Rectal smooth muscle tissue (tissue), 1 donor: ENCODE results near the gene PTPRM.

Experiments used
- H3K27ac ChIP-seq: one replicate; pipeline ENCODE4 v1.7.0; 2013; ENCODE audit warnings: low read depth, low read length, inconsistent platforms
- H3K27me3 ChIP-seq: one replicate; pipeline ENCODE4 v1.7.0; 2013; ENCODE audit warnings: low read length; ENCODE audit not compliant: control insufficient read depth, insufficient read depth
- H3K36me3 ChIP-seq: one replicate; pipeline ENCODE4 v1.7.0; 2013; ENCODE audit warnings: low read length; ENCODE audit not compliant: control insufficient read depth, insufficient read depth
- H3K4me1 ChIP-seq: one replicate; pipeline ENCODE4 v1.7.0; 2013; ENCODE audit warnings: low read length; ENCODE audit not compliant: control insufficient read depth, insufficient read depth
- H3K4me3 ChIP-seq: one replicate; pipeline ENCODE4 v1.7.0; 2013; ENCODE audit warnings: low read length
- H3K9ac ChIP-seq: one replicate; pipeline ENCODE4 v1.7.0; 2013; ENCODE audit warnings: low read length

PTPRM gene

DNA sequence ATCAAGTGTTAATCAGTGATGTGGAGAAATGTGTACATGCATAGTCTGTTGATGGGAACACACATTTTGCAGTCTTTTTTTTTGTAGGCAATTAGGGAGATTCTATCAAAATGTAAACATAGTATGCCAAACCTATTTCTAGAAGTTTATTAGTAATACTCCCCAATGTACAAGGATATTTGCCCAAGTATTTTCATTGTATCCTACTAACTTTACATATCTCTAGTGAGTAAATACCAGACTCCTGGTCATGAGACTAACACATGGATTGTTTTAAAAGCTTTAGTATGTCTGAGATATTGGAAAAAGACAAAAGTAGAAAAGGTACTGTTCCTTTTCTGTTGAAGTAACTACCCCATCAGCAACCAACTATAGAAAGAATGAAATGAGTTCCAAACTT is 513.0 kb downstream of the PTPRM start:
- Histone ChIP-seq H3K27ac (no peak overlapping the region), H3K4me3 (no peak overlapping the region)

GRCh38 chr18:8081267-8081666 is 514.2 kb downstream of the PTPRM start:
- Histone ChIP-seq H3K36me3 (no peaks in the 10 kb centered on the region), H3K4me3 (no peak overlapping the region), H3K27ac (no peak overlapping the region), H3K9ac (no peak overlapping the region), H3K27me3 (no peaks in the 10 kb centered on the region), H3K4me1 (no peaks in the 10 kb centered on the region)

More for the DNA sequence above, 513.0 kb downstream of the PTPRM start:
- no peak overlapping the region for H3K9ac ChIP-seq
- no peaks in the 10 kb centered on the region for H3K36me3 ChIP-seq
- H3K4me1 ChIP-seq: no peaks in the 10 kb centered on the region
- no peaks in the 10 kb centered on the region for H3K27me3 ChIP-seq

- Histone ChIP-seq H3K36me3 (no peaks in the 10 kb centered on the region), H3K27ac (no peak overlapping the region), H3K27me3 (no peaks in the 10 kb centered on the region), H3K4me1 (no peaks in the 10 kb centered on the region), H3K9ac (no peak overlapping the region), H3K4me3 (no peak overlapping the region)
Observed at GRCh38 chr18:8081872-8082553, 514.9 kb downstream of the PTPRM start.

DNA sequence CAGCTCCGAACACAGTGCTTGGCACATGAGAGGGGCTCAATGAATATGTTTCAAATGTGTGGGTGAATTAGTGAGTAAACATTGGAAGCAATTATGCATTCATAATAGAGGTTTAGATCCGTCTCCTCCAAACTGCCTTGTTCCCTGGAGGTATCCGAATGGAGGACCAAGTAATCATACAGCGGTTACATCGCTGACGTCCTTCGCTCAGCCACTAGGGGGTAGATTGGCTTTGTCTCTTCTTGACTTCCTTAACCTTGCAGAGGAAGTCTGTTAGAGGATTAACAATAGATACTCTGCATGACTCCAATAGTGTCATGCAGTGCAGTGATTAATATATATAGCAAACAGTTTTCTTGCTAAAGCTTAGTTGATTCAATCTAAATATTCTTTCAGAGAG is 517.0 kb downstream of the PTPRM start:
- Histone ChIP-seq H3K27me3 (no peaks in the 10 kb centered on the region), H3K9ac (no peak overlapping the region), H3K4me3 (no peak overlapping the region), H3K36me3 (no peaks in the 10 kb centered on the region), H3K4me1 (no peaks in the 10 kb centered on the region), H3K27ac (no peak overlapping the region)

GRCh38 chr18:8088626-8089025 is 521.5 kb downstream of the PTPRM start:
- no peaks in the 10 kb centered on the region for H3K36me3 ChIP-seq
- H3K4me3 ChIP-seq: no peak overlapping the region
- H3K27ac ChIP-seq: no peak overlapping the region
- H3K4me1 ChIP-seq: no peaks in the 10 kb centered on the region
- H3K9ac ChIP-seq: no peak overlapping the region
- no peaks in the 10 kb centered on the region for H3K27me3 ChIP-seq

- H3K9ac ChIP-seq: no peak overlapping the region
- H3K27ac ChIP-seq: no peak overlapping the region
- no peaks in the 10 kb centered on the region for H3K4me1 ChIP-seq
- H3K4me3 ChIP-seq: no peak overlapping the region
- no peaks in the 10 kb centered on the region for H3K36me3 ChIP-seq
- no peaks in the 10 kb centered on the region for H3K27me3 ChIP-seq
Observed at GRCh38 chr18:8091035-8091434, 523.9 kb downstream of the PTPRM start.

- no peak overlapping the region for H3K4me3 ChIP-seq
- H3K27me3 ChIP-seq: no peaks in the 10 kb centered on the region
- H3K36me3 ChIP-seq: no peaks in the 10 kb centered on the region
- no peak overlapping the region for H3K27ac ChIP-seq
- no peaks in the 10 kb centered on the region for H3K4me1 ChIP-seq
- no peak overlapping the region for H3K9ac ChIP-seq
Observed at GRCh38 chr18:8095947-8096570, 528.9 kb downstream of the PTPRM start.

DNA sequence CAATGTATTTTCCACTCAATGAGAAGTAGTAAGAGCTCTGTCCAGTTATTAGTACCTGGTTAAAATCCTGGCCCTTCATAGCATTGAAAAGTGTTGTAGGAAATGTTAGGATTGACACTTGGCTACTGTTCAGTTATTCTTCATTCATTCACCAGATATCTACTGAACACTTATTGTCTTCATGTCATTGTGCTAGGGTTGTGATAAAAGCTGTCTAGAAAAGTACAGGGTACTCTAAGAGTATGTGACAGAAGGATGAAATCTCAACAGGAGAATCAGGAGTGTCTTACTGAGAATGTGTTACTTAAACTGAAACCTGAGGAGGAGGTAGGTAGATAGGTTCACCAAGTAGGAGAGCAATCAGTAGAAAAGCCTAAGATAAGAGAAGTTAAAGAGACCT is 530.3 kb downstream of the PTPRM start:
- no peak overlapping the region for H3K27ac ChIP-seq
- no peaks in the 10 kb centered on the region for H3K4me1 ChIP-seq
- H3K27me3 ChIP-seq: no peaks in the 10 kb centered on the region
- no peak overlapping the region for H3K4me3 ChIP-seq
- H3K36me3 ChIP-seq: no peaks in the 10 kb centered on the region
- no peak overlapping the region for H3K9ac ChIP-seq

GRCh38 chr18:8097927-8098326 is 530.8 kb downstream of the PTPRM start:
- H3K9ac ChIP-seq: no peak overlapping the region
- no peaks in the 10 kb centered on the region for H3K4me1 ChIP-seq
- H3K27ac ChIP-seq: no peak overlapping the region
- no peak overlapping the region for H3K4me3 ChIP-seq
- H3K27me3 ChIP-seq: no peaks in the 10 kb centered on the region
- no peaks in the 10 kb centered on the region for H3K36me3 ChIP-seq

GRCh38 chr18:8106603-8107002 is 539.5 kb downstream of the PTPRM start:
- Histone ChIP-seq H3K4me3 (no peak overlapping the region), H3K9ac (no peak overlapping the region), H3K4me1 (no peaks in the 10 kb centered on the region), H3K27ac (no peak overlapping the region), H3K27me3 (no peaks in the 10 kb centered on the region), H3K36me3 (no peaks in the 10 kb centered on the region)

- H3K4me1 ChIP-seq: no peaks in the 10 kb centered on the region
- no peak overlapping the region for H3K9ac ChIP-seq
- no peaks in the 10 kb centered on the region for H3K36me3 ChIP-seq
- no peaks in the 10 kb centered on the region for H3K27me3 ChIP-seq
- H3K27ac ChIP-seq: no peak overlapping the region
- H3K4me3 ChIP-seq: no peak overlapping the region
Observed at GRCh38 chr18:8107426-8107825, 540.3 kb downstream of the PTPRM start.

GRCh38 chr18:8114480-8114879 is 547.4 kb downstream of the PTPRM start:
- Histone ChIP-seq H3K4me1 (no peaks in the 10 kb centered on the region), H3K27me3 (no peaks in the 10 kb centered on the region)

DNA sequence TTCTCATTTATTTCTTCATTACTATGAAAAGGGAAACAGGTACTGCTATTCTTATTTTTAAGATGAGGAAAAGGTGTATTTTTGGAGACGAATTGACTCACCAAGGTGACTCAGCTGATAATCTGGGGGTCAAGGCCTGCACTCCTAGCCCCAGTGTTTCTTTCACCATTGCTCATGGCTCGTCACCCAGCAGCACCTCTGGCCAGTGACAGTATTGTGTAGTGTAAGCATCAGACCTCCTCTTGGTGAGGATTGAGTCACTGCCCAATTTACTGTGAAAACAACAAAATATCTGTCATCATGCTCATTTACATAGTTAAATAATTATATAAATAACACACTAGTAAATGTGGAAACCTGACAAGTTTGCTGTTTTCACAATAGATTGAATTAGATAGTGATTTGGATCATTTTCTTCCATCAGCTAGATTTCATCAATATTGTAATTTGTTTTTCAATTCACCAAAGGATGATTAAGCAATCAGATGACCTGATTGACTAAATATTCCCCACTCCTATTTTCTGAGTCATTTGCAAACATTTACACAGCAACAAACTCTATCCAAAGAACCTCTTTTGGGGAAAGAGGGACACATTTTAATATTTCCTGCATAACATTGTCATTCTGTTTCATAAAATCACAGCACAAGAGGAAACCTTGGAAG is 549.4 kb downstream of the PTPRM start:
- Histone ChIP-seq H3K27ac (no peak overlapping the region), H3K4me3 (no peak overlapping the region), H3K4me1 (no peaks in the 10 kb centered on the region), H3K36me3 (no peaks in the 10 kb centered on the region), H3K27me3 (no peaks in the 10 kb centered on the region), H3K9ac (no peak overlapping the region)

More at GRCh38 chr18:8114480-8114879, 547.4 kb downstream of the PTPRM start:
- H3K4me3 ChIP-seq: no peak overlapping the region
- no peaks in the 10 kb centered on the region for H3K36me3 ChIP-seq
- no peak overlapping the region for H3K9ac ChIP-seq
- no peak overlapping the region for H3K27ac ChIP-seq
